Duodenal mucosa (tissue), 2 donors: ENCODE measurements around the gene MYG1.

Experiments
- H3K27ac ChIP-seq: one replicate; pipeline ENCODE4 v1.7.0; 2013; ENCODE audit warnings: low read depth, low read length
- H3K27me3 ChIP-seq, 2 donors: one replicate each; pipeline ENCODE4 v1.7.0; 2013; ENCODE audit warnings: low read length in 2 of 2, control low read depth in 1 of 2; ENCODE audit not compliant: insufficient read depth in 2 of 2, control insufficient read depth in 1 of 2
- H3K36me3 ChIP-seq, 2 donors: one replicate each; pipeline ENCODE4 v1.7.0; 2013; ENCODE audit warnings: low read length in 2 of 2, control low read depth in 1 of 2; ENCODE audit not compliant: insufficient read depth in 2 of 2, control insufficient read depth in 1 of 2
- H3K4me1 ChIP-seq, 2 donors: one replicate each; pipeline ENCODE4 v1.7.0; 2013; ENCODE audit warnings: low read length in 2 of 2, control low read depth in 1 of 2; ENCODE audit not compliant: insufficient read depth in 2 of 2, control insufficient read depth in 1 of 2
- H3K4me3 ChIP-seq, 2 donors: one replicate each; pipeline ENCODE4 v1.7.0; 2013; ENCODE audit warnings: low read length in 2 of 2, low read depth in 1 of 2
- H3K9ac ChIP-seq, 2 donors: one replicate each; pipeline ENCODE4 v1.7.0; 2013; ENCODE audit warnings: low read length in 2 of 2, low read depth in 1 of 2
- H3K9me3 ChIP-seq, 2 donors: one replicate each; pipeline ENCODE4 v1.7.0; 2013; ENCODE audit warnings: low read length in 2 of 2, control low read depth in 1 of 2; ENCODE audit not compliant: control insufficient read depth in 1 of 2

The MYG1 gene

DNA sequence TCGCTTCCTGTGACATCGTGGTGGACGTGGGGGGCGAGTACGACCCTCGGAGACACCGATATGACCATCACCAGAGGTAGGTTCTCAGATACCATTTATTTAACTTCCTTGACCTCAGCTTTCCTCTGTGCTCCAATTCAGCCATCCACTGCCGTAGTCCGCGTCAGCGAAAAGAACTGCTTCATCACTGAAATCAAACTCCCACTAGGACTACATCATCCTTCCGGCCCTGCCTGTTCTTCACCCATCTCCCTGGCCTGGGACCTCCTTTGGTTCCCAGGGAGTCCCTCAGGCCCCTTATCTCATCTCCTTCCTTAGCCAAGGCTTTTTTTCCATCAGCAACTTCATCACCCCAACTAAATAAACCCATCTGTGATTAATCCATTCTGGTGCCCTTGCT is 692 bp downstream of the MYG1 start:
- no peaks in the 10 kb centered on the region for H3K27me3 ChIP-seq
- H3K9me3 ChIP-seq, result no peaks in the 10 kb centered on the region
- H3K9ac ChIP-seq, result peak overlapping the region; percentile 77 to 92
- H3K36me3 ChIP-seq, result peaks cover 11 to 20% of the 10 kb centered on the region in 2 donors
- no peak overlapping the region for H3K27ac ChIP-seq
- peak overlapping the region; percentile 88 to 100 for H3K4me3 ChIP-seq
- H3K4me1 ChIP-seq, result peaks cover 18 to 39% of the 10 kb centered on the region in 2 donors

DNA sequence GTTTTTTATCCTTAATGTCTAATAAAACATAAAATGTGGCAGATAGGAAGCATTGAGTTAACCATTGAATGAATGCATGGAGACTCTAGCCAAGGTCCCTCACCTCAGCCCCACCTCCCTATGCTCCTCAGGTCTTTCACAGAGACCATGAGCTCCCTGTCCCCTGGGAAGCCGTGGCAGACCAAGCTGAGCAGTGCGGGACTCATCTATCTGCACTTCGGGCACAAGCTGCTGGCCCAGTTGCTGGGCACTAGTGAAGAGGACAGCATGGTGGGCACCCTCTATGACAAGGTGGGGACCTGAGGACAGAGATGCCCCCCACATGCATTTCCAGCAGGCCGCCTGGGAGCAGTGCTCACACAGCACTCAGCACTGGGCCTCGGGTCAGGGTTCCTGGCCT is 3.4 kb downstream of the MYG1 start:
- Histone ChIP-seq H3K9me3 (no peaks in the 10 kb centered on the region), H3K36me3 (peaks cover 33 to 48% of the 10 kb centered on the region in 2 donors), H3K27ac (no peak overlapping the region), H3K4me1 (peaks cover 11 to 23% of the 10 kb centered on the region in 2 donors), H3K4me3 (no peak overlapping the region), H3K27me3 (no peaks in the 10 kb centered on the region), H3K9ac (peak overlapping the region in 1 of 2 donors; percentile 4)

GRCh38 chr12:53306826-53307225 is 7.3 kb downstream of the MYG1 start:
- H3K4me1 ChIP-seq, result no peaks in the 10 kb centered on the region
- peaks cover 39 to 65% of the 10 kb centered on the region in 2 donors for H3K36me3 ChIP-seq

DNA sequence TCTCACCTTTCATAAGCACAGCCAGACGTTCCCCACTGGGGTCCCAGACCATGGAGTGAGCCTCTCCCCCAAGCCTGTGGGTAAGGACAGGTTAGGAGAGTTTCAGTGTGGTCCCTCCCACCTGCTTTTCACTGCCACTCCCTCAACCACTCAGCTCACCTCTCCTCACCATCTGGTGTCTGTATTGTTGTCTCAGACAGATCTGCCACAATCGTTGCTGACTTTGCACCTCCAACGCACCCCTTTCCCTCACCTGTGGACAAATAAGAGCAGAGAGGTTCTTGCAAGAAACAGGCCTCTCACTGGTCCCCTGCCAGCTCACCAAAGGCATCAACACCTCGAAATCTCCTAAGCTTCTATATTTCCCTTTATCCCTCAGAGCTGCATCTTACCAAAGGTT is 8.8 kb downstream of the MYG1 start:
- no peak overlapping the region for H3K4me3 ChIP-seq
- no peak overlapping the region for H3K9ac ChIP-seq
- no peaks in the 10 kb centered on the region for H3K9me3 ChIP-seq
- no peaks in the 10 kb centered on the region for H3K27me3 ChIP-seq
- peaks cover 34 to 54% of the 10 kb centered on the region in 2 donors for H3K36me3 ChIP-seq
- H3K4me1 ChIP-seq, result no peaks in the 10 kb centered on the region
- no peak overlapping the region for H3K27ac ChIP-seq

More at GRCh38 chr12:53306826-53307225, 7.3 kb downstream of the MYG1 start:
- Histone ChIP-seq H3K27ac (no peak overlapping the region), H3K9me3 (no peaks in the 10 kb centered on the region), H3K4me3 (no peak overlapping the region), H3K9ac (no peak overlapping the region), H3K27me3 (no peaks in the 10 kb centered on the region)

DNA sequence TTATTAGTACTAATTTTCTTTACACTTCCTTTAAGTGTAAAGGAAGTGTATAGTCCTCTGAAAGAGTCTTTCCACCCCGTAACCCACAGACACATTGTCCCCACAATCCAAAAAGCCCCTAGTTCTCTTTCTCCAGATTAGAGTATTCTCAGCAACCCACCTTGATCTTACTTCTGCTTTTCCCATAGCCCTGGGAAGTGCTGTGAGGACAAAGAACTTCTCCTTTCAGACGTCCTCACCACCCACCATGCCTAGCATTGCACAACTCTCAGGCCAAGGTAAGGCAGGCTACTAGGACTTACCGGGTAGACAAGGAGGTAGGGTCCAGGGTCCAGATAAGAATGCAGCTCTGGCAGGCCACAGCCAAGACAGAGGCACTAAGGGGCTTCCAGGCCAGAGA is 14.5 kb downstream of the MYG1 start:
- H3K9ac ChIP-seq, result no peak overlapping the region
- H3K9me3 ChIP-seq, result no peaks in the 10 kb centered on the region
- peaks cover 34 to 48% of the 10 kb centered on the region in 2 donors for H3K36me3 ChIP-seq
- H3K4me1 ChIP-seq, result no peaks in the 10 kb centered on the region
- no peak overlapping the region for H3K4me3 ChIP-seq
- H3K27me3 ChIP-seq, result no peaks in the 10 kb centered on the region
- no peak overlapping the region for H3K27ac ChIP-seq

- H3K27ac ChIP-seq, result peak overlapping the region; percentile 92
- peak overlapping the region; percentile 68 to 84 for H3K9ac ChIP-seq
- no peaks in the 10 kb centered on the region for H3K27me3 ChIP-seq
- no peaks in the 10 kb centered on the region for H3K9me3 ChIP-seq
- peak overlapping the region; percentile 87 to 93 for H3K4me3 ChIP-seq
- peaks cover 23 to 28% of the 10 kb centered on the region in 2 donors for H3K4me1 ChIP-seq
- peaks cover 8 to 25% of the 10 kb centered on the region in 2 donors for H3K36me3 ChIP-seq
These were observed 21.1 kb downstream of the MYG1 start for GRCh38 chr12:53320352-53321195.

GRCh38 chr12:53324113-53324778 is 24.8 kb downstream of the MYG1 start:
- Histone ChIP-seq H3K4me1 (peaks cover 23 to 34% of the 10 kb centered on the region in 2 donors), H3K9ac (peak overlapping the region; percentile 76 to 77), H3K9me3 (no peaks in the 10 kb centered on the region), H3K27me3 (peaks cover 4 to 9% of the 10 kb centered on the region in 2 donors), H3K36me3 (peaks cover 0 to 5% of the 10 kb centered on the region in 2 donors), H3K27ac (peak overlapping the region; percentile 82), H3K4me3 (peak overlapping the region; percentile 52 to 68)

GRCh38 chr12:53324779-53325510 is 25.4 kb downstream of the MYG1 start:
- Histone ChIP-seq H3K36me3 (peaks cover 0 to 2% of the 10 kb centered on the region in 2 donors), H3K4me1 (peaks cover 23 to 34% of the 10 kb centered on the region in 2 donors), H3K27ac (peak overlapping the region; percentile 82), H3K9ac (peak overlapping the region; percentile 76 to 77), H3K9me3 (no peaks in the 10 kb centered on the region), H3K27me3 (peaks cover 4 to 9% of the 10 kb centered on the region in 2 donors), H3K4me3 (peak overlapping the region; percentile 52 to 68)

DNA sequence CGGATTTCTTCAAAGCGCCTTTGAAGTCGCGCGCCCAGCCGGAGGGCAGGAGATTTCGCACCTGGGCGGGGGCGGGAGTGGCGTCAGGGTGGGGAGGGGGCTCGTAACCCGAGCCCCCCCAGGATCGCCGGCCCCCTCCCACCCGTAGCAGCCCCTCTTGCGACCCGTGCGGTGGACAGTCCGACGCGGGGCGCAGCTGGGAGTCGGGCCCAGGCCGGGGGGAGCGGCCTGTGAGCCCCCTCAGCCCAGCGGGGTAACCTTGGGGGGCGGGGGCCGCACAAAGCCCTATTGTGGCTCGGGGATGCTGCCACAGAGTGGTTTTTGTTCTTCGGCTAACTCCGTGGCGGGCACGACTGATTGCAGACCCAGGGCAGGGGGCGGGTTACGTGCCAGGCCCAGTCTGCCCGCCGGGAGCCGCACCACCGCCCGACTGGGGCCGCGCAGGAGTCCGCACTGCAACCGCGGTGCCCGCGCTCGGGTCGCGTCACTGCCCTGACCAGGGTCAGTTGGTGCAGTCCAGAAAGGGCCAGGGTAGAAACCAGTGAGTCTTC is 26.1 kb downstream of the MYG1 start:
- H3K27me3 ChIP-seq, result peaks cover 4 to 9% of the 10 kb centered on the region in 2 donors
- H3K27ac ChIP-seq, result peak overlapping the region; percentile 82
- peak overlapping the region; percentile 54 to 68 for H3K4me3 ChIP-seq
- peak overlapping the region; percentile 63 to 77 for H3K9ac ChIP-seq
- no peaks in the 10 kb centered on the region for H3K9me3 ChIP-seq
- H3K4me1 ChIP-seq, result peaks cover 17 to 28% of the 10 kb centered on the region in 2 donors
- no peaks in the 10 kb centered on the region for H3K36me3 ChIP-seq
